Fibroblast of skin of back (primary cell): ENCODE data around the gene FHIT.
A peak's percentile ranks its signal among the peaks of the same experiment; 100 is the strongest.
"Not testable (repeated sequence)": the region's sequence is repeated elsewhere in the genome, so short reads cannot be mapped to it uniquely, and the experiment has no call there.

Source experiments
- DNase-seq: peaks from one replicate; pipeline ENCODE4 v3.0.0-alpha.2; 2013

Gene FHIT

DNA sequence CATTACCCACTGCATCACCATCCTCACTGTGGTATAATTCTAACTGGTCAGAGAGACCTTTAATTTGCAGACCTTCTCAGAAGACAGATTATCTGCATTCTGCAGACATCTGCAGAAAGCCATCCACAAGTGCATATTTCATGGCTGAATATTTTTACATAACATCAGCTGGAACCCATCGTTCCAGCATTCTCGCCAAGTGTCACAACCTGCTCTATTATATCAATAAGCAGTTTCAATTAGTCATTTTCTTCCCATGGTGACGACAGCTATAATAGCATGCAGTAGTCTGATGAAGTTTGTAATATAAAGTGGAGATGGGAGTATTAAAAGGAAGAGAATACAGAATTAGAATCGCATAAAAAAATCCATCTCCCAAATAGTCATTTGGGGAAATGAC, 334.7 kb downstream of the FHIT start:
- no peak for DNase-seq

DNA sequence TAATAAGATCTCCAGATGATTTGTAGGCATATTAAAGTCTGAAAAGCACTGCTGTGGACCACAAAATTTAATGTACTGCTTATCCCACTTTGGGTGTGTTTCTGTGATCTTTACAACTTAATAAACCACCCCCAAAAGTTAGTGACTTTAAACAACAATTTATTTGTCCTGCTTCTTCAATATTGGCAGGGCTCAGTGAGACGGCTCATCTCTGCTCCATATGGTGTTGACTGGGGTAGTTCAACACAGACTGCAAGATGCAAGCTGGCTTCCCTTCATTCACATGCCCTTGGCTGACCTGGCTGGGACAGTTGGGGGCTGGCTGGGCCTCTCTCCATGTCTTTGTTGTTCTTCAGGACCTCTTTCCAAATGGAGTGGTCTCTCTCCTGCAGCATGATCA, 337.8 kb downstream of the FHIT start:
- no peak for DNase-seq

DNA sequence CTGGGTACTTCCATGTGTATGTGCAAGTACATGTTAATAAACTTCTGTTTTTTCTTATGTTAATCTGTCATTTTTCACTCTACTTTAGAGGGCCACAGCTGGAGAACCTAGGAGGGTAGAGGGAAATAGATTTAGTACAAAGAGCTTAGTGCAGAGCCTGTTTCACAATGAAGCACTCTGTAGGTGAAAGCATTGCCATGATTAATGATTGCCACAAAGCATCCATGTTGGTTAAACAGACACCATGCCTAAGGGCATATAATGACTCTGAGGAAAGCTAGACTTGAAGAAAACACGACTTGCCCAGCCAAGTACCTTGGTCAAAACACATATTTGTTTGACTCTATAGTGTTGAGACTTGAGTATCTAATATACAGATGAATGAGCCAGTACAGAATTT, 338.4 kb downstream of the FHIT start:
- DNase-seq = no peak

DNA sequence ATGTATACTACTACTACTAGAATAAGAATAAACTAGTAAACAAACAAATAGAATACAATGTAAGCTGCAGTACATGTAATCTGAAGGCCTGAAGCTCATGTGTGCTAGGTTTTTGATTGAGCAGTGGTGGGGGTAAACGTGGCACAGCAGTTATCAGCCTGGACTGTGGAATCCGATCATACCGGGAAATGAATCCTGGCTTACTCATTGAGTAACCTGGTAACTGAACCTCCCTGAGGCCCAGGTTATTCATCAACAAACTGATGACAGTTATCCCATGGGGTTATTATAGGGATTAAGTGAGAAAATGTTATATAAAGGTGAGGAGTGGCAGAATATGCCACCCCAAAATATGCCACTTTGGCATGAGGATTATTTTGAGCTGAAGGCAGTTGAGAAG, 339.1 kb downstream of the FHIT start:
- DNase-seq = no peak

DNA sequence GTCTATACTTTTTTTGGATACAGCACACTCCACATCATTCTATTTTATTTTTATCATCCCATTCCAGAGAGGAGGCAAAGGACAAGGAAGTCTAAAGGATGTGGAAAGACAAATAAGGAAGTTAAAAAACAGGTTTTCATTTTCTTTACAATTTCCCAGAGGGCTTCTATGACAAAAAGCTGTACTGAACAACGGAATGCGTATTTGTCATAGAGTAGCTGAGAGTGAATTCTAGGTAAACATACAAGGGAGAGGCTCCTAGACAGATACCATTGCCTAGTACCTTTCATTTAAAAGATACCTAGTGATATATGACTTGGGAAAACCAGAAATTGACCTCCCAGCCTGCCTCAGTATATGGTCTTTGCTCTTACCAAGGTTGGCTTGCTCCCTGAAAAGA, 341.7 kb downstream of the FHIT start:
- DNase-seq = no peak

DNA sequence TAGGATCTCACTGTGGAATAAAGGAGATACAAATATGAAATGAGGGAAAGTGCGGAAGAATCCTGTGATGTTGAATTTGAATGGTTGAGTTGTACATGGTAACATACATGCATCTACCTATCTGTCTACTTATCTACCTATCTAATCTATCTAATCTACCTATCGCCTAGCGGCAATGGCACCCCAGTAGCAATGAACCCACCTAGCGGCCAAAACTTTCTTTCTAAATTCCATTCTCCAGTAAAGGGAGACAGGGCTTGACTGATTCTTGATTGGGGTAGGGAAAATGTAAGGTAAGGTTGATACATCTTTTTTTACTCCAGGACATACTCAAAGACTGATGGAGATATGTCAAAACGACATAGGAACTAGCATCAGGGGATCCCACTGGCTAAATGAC, 345.0 kb downstream of the FHIT start:
- no peak for DNase-seq

DNA sequence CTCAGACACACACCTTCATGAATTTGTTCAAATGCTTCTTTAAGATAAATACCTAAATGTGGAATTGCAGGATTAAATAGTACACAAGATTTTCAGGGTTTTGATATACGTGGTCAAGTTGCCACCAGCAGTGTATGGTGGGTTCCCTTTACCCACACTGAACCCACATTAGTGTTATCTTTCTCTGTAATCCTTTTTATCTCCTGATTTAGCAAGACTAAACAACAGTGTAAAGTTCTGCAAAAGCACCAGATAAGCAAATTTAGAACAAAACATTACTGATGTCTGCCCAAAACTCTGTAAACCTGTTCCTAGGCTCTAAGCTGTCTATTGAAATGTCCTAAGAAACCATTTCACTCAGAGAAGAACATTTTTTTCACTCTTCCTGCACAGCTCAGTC, 352.9 kb downstream of the FHIT start:
- no peak for DNase-seq

DNA sequence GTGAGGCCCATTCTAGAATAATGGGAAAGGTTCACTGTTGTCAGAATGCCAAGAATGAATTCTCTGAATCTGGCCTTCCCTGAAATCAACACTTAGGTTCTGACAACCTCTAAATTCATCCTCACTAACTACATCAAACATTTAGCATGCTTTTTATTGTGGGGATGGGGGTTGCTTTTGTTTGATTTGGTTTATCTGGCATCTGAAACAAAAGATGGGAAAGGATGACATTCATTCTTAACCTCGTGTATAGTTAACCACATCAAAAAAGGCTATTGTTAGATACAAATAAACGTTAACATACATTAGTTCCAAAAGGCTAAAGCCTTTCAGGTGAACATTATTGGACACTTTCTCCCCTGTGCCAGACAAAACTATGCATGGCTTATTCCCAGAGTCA, 357.3 kb downstream of the FHIT start:
- DNase-seq = no peak

DNA sequence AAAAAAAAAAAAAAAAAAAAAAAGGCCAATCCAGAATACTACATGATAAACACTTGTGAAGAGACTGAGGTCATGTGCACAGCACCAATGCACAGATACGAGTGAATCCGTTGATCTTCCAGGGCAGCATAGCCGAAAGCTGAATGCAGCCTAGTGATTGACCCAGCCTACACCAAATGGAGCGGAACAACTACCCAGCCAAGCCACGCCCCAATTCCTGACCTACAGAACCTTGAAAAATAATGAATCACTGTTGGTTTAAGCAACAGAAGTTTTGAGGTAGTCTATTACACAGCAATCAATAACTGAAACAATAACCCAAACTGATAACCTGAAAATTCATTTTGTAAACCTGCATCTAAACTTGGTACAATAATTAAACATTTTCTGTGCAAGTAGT, 361.0 kb downstream of the FHIT start:
- DNase-seq = no peak

DNA sequence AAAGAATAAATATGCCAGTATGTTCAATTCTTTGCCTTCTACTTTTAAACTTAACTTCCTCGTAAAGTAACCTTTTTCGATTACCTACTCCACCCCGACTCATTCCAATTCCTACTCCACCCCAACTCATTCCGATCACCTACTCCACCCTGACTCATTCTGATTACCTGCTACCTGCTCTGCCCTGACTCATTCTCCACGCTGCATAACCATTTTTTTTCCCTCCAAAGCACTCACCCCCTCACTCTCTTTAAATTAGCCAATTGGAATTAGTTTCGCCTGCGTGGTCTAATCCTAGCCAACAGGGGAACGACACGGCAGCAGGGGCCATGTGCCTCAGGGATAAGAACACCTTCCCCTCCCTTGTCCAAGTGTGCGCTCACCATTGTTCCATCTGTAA, 362.3 kb downstream of the FHIT start:
- DNase-seq = not testable (repeated sequence)

DNA sequence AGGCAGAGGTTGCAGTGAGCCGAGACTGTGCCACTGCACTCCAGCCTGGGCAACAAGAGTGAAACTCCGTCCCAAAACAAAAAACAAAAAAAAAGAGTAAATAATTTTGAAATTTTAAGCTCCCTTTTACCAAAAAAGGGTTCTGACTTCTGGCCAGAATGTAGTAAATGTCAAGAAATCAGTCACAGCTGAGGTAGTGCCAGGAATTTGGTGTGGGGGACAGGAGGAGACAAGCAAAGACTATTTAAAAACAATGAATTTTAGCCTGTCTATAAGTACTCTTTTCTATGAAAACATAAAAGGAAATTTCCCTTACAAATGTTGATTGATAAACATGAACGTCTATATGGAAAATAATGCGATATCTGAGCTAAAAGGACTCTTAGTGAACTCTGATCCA, 363.7 kb downstream of the FHIT start:
- DNase-seq = no peak

DNA sequence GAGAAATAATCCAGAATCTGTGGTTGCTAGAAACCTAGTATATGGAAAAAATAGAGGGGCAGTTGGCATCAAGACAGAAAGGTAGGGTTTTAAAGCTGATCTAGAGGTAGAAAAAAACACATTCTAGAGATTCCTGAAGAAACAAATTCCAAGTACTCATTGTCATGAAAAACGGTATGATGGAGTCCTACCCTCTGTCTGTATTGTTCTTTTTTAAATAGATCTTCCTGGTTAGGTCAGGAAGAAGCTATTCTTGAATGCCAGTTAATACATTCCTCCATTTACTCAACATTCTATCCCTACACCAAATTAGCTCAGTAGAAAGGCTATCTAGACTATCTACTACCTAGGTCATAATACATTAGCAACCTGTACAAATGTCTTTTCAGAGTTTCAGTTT, 364.7 kb downstream of the FHIT start:
- no peak for DNase-seq

DNA sequence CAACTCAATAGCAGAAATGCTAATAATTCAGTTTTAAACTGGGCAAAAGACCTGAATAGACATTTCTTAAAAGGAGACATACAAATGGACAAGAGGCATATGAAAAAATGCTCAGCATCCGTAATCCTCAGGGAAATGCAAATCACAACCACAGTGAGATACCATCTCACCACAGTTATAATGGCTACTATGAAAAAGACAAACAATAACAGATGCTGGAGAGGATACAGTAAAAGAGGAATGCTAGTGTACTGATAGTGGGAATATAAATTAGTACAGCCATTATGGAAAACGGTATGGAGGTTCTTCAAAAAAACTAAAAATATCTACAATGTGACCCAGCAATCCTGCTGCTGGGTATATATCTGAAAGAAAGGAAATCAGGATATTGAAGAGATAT, 367.2 kb downstream of the FHIT start:
- DNase-seq = no peak

DNA sequence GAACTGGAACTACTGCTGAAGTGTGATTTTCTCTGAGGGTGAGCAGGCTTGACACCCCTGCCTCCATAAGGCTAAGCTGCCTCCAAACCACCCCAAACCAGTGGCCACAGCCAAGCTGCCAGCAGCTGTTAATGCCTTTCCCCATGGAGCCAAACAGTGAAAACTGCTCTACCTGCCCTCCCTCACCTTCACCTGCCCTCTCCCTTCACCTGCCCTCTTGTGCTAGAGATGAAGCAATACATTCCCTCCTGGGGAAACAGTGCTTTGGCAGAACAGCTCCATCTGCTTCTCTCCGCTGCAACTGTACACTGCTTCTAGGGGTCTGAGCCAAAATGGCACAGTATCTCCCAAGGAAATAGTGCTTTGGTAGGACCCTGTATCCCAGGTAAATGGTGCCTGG, 374.1 kb downstream of the FHIT start:
- no peak for DNase-seq

DNA sequence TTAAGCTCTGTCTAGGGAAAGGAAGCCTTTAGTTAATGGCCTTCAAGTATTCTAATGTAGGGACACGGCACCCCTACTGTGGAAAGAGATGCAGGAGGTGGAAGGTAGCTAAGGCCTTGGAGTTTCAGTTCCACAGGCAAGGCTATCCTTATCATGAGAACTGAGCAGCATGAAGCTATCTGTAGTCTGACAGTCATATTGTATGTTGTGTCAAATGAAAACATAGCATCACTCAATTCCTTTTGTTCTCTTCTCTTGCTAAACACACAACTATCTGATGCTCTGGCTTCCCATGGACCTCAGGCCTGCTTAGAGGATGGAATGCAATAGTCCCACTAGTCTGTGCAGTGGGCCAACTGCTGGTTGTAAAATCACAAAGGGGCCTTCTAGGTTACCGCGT, 380.9 kb downstream of the FHIT start:
- no peak for DNase-seq

DNA sequence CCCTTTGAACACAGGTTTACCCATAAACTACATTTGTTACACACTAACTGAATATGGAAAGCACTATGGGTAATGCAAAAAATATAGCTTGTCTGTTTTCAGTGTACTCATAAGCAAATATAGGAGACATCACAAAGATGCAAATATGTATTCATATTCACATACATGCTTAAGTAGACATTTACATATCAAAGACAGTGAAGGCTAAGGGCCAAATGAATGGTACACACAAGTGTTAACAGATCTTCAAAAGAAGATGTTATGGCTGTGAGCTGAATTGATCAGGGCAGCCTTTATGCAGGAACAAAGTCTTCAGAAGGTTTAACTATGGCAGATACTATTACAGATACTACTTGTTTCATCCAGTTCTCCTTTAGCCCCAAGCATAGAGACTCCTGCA, 384.1 kb downstream of the FHIT start:
- DNase-seq = no peak

DNA sequence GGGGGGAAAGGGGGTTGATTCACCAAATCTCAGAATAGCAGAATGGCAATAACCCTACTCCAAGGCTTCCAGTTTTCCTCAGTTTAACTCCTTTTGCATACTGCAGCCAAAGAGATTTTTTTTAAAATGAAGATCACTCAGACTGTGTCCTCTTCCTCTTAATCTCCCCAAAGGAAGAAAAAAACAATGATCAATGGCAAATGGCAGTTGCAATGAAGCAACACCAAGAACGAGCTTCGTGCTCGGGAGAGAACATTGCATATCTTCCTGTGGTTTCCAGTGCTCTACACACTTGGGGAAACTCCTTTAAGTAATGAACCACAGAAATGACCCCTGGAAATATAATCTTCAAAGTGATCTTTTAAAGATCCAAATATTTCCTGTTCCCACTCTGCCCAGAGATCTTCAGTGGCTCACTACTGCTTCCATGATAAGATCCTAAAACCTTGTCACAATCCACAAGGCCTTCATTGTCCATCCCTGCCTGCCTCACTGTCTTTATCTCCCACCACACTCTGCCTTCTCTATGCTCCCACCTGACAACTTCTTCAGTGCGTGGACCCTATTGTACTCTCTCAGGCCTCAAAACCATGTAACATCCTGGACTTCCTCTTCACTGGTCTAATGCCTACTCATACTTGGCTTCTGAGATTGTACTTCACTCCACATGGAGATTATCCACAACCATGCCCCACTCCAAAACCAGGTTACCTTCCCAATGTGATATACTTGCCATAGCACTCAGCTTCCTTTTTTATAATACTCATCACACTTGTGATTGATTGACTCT, 394.8 kb downstream of the FHIT start:
- DNase-seq = no peak

DNA sequence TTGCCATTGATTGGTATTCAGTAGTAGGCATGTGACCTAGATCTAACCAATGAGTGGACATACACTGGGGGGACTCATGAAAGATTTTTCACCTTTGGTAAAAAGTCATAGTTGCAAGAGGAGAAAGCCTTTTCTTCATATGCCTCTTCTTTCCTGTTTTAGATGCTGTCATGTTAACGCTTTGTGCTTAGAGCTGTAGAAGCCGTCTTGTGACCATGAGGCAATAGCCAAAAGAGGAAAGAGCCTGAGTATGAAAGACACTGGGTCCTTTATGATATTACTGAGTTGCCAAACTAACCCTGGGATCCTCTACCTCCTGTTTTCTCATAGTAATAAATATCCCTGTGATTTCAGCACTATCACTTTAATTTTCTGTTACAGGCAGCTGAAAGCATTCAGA, 396.0 kb downstream of the FHIT start:
- no peak for DNase-seq

DNA sequence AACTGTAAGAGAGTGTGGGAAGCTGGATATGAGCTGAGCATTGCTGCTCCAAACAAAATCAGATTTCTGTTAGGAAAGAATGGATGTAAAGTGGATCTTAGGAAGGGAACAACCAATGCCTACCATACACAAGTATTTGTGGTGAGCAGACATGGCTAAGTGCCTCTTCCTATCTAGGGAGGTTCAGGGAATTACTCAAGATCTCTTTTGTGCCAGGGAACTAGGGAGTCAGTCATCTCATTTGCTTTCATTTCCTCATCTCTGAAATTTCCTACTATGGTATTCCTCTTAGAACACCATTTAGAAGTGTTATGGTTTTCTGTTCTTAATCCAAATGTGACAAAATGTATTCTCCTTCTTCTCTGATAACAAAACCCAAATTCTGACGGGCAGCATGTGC, 396.5 kb downstream of the FHIT start:
- DNase-seq = no peak

DNA sequence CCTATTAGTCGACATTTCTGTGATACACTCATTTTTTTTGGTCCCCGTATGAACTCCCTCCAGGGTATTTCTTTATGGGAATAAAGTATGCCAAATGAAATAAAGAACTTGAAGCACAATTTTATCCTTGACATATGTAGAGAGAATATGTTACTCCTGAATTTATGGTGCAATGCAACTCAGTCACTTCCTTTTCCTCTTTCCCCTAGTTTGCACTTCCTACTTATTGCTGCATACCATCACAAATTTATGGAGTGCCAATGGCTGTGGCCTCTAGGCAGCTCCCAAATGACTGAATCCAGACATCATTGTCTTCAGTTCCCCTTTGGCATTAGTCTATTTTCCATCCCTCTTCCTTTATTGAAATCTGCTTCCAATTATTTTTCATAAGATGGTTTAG, 403.5 kb downstream of the FHIT start:
- DNase-seq = no peak

DNA sequence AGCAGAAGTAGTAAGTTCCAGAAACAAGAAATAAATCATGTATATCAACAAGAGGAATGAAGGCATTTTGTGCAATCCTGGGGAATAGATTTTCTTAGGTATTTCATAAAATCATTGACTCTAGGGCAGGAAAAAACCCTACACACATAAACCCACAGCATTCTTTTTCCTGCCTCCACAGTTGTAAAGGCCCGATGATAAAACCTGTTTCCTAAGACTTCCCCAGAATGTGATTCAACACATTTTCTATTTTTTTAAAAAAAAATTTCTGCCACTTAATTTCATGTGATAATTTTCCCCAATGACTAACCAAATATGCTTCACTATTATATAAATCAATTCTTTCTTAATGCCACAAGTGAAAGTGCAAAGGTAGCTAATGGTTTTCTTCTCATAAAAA, 407.0 kb downstream of the FHIT start:
- DNase-seq = no peak

DNA sequence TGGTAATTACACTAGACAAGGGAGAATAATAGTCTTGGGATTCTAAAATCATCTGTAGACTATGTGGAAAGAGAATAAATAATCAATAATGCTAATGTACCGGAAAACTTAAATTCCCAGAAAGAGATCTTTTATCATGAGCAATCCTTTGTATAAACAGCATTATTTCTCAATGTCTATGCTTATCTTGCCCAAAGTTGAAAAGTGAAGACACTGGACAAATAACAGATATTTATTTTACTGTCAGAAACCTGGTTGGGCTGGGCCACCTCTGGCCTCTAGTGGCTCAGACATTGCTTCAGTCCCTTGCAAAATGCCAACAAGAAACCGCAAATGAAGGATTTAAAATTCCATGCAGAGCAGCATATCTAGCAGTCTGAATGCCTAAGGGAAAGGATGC, 409.9 kb downstream of the FHIT start:
- DNase-seq = peak; percentile 38

DNA sequence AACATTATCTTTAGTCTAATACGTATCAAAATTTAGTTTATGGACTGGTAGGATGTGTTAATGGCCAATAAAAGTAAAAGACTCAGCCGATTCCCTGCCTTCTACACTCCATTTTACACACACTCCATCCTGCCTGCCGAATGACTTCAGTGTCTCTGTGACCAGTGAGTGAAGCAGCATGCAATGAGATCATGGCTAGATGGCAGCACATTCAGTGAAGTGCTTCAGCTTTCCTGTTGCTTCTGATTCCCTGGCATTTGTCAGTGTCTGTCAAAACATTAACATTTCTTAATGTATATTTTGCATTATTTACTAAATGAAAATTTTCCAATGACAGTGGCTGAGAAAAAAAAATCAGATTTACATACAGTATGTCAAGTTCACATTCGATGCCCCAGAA, 412.0 kb downstream of the FHIT start:
- peak; percentile 7 for DNase-seq

DNA sequence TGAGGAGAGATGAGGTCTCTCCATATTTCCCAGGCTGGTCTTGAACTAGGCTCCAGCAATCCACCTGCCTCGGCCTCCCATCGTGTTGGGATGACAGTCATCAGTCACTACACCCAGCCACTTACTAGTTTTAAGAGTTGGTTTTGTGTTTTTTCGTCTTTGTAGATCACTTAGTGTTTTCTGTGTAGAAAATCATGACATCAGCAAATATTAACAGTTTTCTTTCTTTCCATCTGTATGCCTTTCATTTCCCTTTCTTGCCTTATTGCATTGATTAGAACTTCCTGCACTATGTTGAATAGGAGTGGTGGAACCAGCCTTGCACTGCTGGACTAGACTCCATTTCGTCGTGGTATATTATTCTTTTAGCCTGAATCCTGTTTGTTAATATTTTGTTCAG, 415.5 kb downstream of the FHIT start:
- DNase-seq = no peak

DNA sequence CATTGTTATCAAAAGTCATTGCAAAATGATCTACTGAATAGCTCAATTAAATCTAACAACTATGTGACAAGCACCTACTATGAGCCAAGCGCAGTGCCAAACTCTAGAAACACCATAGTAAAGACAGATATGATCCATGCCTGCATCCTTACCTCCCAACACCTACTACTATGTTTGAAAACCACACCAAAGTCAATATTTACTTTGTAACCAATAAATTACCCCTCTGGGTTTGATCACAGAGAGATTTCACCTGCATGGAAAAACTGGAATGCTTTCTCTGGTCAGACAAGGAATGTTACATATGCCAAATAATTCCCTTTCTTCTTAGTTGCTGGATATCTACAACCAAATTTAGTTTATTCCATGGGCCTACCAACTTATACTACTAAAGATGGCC, 422.2 kb downstream of the FHIT start:
- no peak for DNase-seq
